Ectodermal cell (in vitro differentiated cells): Measurements from ENCODE around the gene NTHL1.
"Not testable (repeated sequence)": the region's sequence is repeated elsewhere in the genome, so short reads cannot be mapped to it uniquely, and the experiment has no call there.

Experiments
- H3K27ac ChIP-seq: 2 replicates; pipeline ENCODE4 v1.7.0; 2013; ENCODE audit warnings: mild to moderate bottlenecking, low read depth, low read length; ENCODE audit not compliant: insufficient read depth, poor library complexity, severe bottlenecking
- H3K27me3 ChIP-seq: 2 replicates; pipeline ENCODE4 v1.7.0; 2013; ENCODE audit warnings: mild to moderate bottlenecking, low read length; ENCODE audit not compliant: insufficient read depth, control insufficient read depth, poor library complexity, severe bottlenecking
- H3K36me3 ChIP-seq: one replicate; pipeline ENCODE4 v1.7.0; 2013; ENCODE audit warnings: low read length; ENCODE audit not compliant: control insufficient read depth, insufficient read depth
- H3K4me1 ChIP-seq: one replicate; pipeline ENCODE4 v1.7.0; 2013; ENCODE audit warnings: low read length; ENCODE audit not compliant: control insufficient read depth, insufficient read depth
- H3K4me3 ChIP-seq: 2 replicates; pipeline ENCODE4 v1.7.0; 2013; ENCODE audit warnings: low read depth, low read length, control low read depth; ENCODE audit not compliant: insufficient read depth
- H3K9me3 ChIP-seq: 2 replicates; pipeline ENCODE4 v1.7.0; 2013; ENCODE audit warnings: mild to moderate bottlenecking, low read length, moderate library complexity; ENCODE audit not compliant: control insufficient read depth
- WGBS, 2 experiments: methylation state at CpG; one replicate each; pipeline ENCODE4 v1.1.7; 2013; ENCODE audit warnings: missing lambda C conversion rate in 2 of 2; 5-methylcytosine and 5-hydroxymethylcytosine counted together

NTHL1 gene

DNA sequence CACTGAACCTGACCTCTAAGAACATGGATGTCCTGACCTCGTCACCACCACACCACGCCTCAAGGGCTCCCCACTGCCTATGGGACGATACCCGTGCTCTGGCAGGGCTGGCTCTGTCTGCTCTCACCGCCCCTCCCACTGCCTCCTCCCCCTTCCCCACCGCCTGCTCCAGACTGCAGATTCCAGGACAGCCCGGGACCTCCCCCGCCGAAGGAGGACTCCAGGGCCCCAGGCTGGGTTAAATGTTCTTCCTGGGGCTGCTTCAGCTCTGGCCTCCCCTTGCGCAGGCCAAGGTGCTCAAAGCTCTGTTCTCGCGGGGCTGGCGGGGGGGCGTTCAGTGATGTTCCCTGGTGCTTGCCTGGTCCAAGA lies 24.9 kb downstream of the NTHL1 start:
- H3K4me3 ChIP-seq: peak overlapping the region; percentile 32
- no peaks in the 10 kb centered on the region for H3K36me3 ChIP-seq
- H3K27me3 ChIP-seq: peaks cover 91% of the 10 kb centered on the region
- no peak overlapping the region for H3K27ac ChIP-seq
- WGBS, 2 experiments: 4% methylated on average over 14 of the region's 14 CpGs
- no peaks in the 10 kb centered on the region for H3K4me1 ChIP-seq
- H3K9me3 ChIP-seq: no peaks in the 10 kb centered on the region

DNA sequence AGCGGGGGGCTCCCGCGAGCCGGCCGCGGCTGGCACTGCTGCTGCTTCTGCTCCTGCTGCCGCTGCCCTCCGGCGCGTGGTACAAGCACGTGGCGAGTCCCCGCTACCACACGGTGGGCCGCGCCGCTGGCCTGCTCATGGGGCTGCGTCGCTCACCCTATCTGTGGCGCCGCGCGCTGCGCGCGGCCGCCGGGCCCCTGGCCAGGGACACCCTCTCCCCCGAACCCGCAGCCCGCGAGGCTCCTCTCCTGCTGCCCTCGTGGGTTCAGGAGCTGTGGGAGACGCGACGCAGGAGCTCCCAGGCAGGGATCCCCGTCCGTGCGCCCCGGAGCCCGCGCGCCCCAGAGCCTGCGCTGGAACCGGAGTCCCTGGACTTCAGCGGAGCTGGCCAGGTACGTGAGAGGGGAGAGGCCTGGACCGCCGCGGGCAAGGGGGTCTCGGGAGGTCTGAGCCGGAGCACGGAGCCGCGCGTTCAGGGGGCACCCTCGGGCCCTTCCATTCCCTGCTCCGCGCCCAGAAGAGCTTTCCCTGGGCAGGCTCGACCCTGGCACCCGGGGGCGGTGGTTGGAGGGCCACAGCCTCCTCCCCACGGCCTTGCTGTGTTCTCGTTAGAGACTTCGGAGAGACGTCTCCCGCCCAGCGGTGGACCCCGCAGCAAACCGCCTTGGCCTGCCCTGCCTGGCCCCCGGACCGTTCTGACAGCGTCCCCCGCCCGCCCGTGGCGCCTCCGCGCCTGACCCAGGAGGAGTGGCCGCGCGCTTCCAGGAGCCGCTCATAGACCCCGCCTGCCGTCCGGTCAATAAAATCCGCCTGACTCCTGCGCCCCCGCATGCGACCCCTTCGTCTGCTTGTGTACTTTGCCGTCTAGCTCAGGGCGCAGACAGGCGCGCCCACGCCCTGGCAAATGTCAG lies 27.5 kb downstream of the NTHL1 start:
- Histone ChIP-seq H3K27ac (no peak overlapping the region), H3K4me3 (peak overlapping the region; percentile 1), H3K27me3 (peaks cover 70% of the 10 kb centered on the region), H3K9me3 (no peaks in the 10 kb centered on the region), H3K4me1 (no peaks in the 10 kb centered on the region), H3K36me3 (no peaks in the 10 kb centered on the region)
- 3% methylated on average over 96 of the region's 96 CpGs for WGBS, 2 experiments

DNA sequence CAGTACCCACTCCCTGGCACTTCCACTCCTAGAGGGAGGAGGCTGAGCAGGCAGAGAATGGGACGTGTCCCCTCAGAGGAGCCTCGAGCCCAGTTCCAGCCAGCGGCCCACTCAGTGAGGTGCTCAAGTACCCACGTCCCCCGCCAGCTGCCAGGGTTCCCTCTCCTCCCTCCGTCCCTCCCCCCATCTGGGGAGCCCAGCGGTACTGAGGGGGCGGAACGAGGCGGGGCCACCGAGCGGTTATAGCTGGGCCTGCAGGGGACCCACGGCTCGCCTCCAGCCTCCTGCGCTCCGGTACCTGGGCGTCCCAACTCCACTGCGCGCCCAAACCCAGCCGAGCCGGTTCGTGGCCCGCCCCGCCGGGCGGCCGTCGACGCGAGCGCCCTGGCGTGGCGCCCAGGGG lies 28.1 kb downstream of the NTHL1 start, which contains the start of gene NPW:
TSS of gene NPW (plus strand) at position 268 of the 403 bp plus-strand sequence.
- Histone ChIP-seq H3K4me3 (peak within 1 kb of the TSS; percentile 1), H3K36me3 (no peaks in the 10 kb centered on the region), H3K4me1 (no peaks in the 10 kb centered on the region), H3K27me3 (peaks cover 65% of the 10 kb centered on the region), H3K9me3 (no peaks in the 10 kb centered on the region), H3K27ac (no peak within 1 kb of the TSS)
- WGBS, 2 experiments: 4 to 7% methylated on average over 33 of the region's 33 CpGs

DNA sequence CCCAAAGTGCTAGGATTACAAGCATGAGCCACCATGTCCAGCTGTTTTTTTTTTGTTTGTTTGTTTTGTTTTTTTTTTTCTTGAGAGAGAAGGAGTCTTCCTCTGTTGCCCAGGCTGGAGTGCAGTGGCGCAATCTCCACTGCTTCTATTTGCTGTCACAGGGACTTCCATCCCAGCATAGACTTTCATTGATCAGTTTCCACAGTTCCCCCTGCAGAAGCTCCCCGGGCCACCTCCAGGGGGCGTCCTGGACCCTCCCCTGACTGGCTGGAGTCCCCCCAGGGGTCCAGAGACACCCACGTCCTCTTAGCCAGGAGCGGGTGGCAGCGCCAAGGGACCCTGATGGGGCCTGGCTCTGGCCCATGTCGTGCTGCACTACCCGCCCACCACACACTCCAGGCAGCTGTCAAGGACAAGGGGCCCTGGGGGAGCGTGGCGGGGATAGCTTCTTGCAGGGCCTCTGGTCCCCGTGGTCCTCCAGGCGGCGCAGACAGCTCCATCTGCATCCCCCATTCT lies 31.2 kb downstream of the NTHL1 start:
- Histone ChIP-seq H3K27ac (no peak overlapping the region), H3K4me1 (no peaks in the 10 kb centered on the region), H3K4me3 (no peak overlapping the region), H3K36me3 (no peaks in the 10 kb centered on the region), H3K9me3 (no peaks in the 10 kb centered on the region), H3K27me3 (peaks cover 40% of the 10 kb centered on the region)
- whole genome bisulfite sequencing, 2 experiments: 54 to 55% methylated on average over 13 of the region's 13 CpGs

- Histone ChIP-seq H3K27me3 (peaks cover 34% of the 10 kb centered on the region), H3K4me3 (no peak overlapping the region), H3K27ac (no peak overlapping the region), H3K4me1 (no peaks in the 10 kb centered on the region), H3K9me3 (no peaks in the 10 kb centered on the region), H3K36me3 (no peaks in the 10 kb centered on the region)
- WGBS, 2 experiments: 92 to 93% methylated on average over 7 of the region's 7 CpGs
These were observed 31.8 kb downstream of the NTHL1 start for GRCh38 chr16:2015947-2016208.

DNA sequence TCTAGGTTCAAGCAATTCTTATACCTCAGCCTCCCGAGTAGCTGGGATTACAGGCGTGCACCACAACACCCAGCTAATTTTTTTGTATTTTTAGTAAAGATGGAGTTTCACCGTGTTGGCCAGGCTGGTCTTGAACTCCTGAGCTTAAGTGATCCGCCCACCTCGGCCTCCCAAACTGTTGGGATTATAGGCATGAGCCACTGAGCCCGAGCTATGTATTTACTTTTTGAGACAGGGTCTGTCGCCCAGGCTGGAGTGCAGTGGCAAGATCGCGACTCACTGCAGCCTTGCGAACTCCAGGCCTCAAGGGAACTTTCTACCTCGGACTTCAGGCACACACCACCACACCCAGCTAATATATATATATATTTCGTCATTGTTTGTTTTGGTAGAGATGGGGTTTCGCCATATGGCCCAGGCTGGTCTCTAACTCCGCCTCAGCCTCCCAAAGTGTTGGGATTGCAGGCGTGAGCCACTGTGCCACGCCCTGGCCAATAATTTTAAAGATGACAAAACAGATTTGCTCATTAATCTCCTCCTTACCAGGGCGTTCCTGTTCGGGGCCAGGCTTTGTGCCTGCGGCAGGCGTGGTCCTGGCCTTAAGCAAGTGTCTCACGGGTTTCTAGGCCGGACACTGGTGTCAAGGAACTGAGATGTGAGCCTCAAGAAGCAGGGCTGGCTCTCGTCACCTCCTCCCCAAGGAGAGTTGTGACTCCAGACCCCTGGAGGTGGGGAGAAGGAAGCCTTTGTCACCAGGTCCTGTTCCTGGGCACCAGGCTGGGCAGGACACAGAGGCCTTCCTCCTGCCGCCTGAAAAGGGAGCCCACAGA lies 32.3 kb downstream of the NTHL1 start:
- H3K27ac ChIP-seq: no peak overlapping the region
- WGBS, 2 experiments: 91% methylated on average over 22 to 24 of the region's 24 CpGs
- no peak overlapping the region for H3K4me3 ChIP-seq

DNA sequence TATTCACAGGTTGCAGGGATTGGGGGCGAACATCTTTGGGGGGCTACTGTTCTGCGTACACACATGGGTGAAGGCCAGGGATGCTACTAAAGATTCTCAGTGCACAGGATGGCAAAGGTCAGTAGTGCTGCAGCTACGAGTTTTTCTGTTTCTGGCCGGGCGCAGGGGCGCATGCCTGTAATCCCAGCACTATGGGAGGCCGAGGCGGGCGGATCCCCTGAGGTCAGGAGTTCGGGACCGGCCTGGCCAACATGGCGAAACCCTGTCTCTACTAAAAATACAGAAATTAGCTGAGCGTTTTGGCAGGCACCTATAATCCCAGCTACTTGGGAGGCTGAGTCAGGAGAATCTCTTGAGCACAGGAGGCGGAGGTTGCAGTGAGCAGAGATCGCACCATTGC lies 34.1 kb downstream of the NTHL1 start:
- WGBS, 2 experiments: 91 to 94% methylated on average over 15 of the region's 15 CpGs
- Histone ChIP-seq H3K36me3 (no peaks in the 10 kb centered on the region), H3K4me3 (no peak overlapping the region), H3K27ac (no peak overlapping the region), H3K27me3 (peaks cover 10% of the 10 kb centered on the region), H3K4me1 (peaks cover 5% of the 10 kb centered on the region), H3K9me3 (no peaks in the 10 kb centered on the region)

More for the DNA sequence above, 32.3 kb downstream of the NTHL1 start:
- peaks cover 28% of the 10 kb centered on the region for H3K27me3 ChIP-seq
- no peaks in the 10 kb centered on the region for H3K9me3 ChIP-seq
- peaks cover 1% of the 10 kb centered on the region for H3K4me1 ChIP-seq
- H3K36me3 ChIP-seq: no peaks in the 10 kb centered on the region

DNA sequence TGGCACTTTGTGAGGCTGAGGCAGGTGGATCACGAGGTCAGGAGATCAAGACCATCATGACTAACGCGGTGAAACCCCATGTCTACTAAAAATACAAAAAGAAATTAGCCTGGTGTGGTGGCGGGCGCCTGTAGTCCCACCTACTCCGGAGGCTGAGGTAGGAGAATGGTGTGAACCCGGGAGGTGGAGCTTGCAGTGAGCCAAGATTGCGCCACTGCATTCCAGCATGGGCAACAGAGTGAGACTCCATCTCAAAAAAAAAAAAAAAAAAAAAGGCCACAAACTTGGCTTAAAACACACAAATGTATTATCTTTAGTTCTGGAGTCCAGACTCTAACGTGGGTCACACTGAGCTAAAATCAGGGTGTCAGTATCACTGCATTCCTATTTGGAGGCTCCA lies 35.9 kb downstream of the NTHL1 start:
- WGBS, 2 experiments: 88 to 92% methylated on average over 9 of the region's 9 CpGs
- not testable (repeated sequence) for H3K36me3 ChIP-seq, H3K27ac ChIP-seq, H3K4me3 ChIP-seq, H3K9me3 ChIP-seq, H3K27me3 ChIP-seq
- peaks cover 18% of the 10 kb centered on the region for H3K4me1 ChIP-seq

DNA sequence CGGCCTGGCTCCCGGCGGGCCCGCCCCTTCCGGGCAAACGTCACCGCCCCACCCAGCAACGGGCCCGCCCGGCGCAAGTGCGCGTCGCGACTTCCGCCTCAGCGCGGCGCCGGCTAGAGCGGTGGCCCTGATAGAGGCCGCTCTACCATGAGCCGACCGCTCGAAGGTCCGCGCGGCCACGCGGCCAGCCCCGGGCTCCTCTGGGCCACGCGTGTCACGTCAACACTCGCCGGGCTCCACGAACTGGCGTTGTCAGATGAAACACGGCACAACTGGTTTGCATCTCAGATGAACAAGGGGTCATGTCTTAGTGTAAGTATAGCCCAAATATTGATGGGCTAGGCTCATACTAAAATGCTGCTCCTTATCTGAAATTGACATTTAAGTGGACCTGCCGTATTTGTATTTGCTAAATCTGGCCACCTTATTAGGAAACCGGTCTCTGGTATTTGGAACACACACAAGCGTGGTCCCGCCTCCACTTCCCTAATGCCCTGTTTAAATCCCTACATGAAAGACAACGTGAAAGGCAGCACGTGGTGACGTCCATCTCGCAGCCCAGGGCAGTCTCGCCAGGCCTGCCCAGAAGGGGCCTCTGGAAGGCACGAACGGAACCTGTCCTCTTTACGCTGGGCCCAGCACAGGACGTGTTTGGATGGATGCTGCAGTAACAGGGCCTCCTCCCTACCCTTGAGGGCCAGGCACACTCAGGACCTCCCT lies 37.7 kb downstream of the NTHL1 start, which contains the start of gene ZNF598:
TSS of gene ZNF598 (minus strand) at position 31 of the 720 bp plus-strand sequence.
- whole genome bisulfite sequencing, 2 experiments: 4% methylated on average over 52 of the region's 52 CpGs
- H3K9me3 ChIP-seq: no peaks in the 10 kb centered on the region
- H3K4me3 ChIP-seq: peak within 1 kb of the TSS; percentile 95
- peak within 1 kb of the TSS; percentile 42 for H3K27ac ChIP-seq
- no peaks in the 10 kb centered on the region for H3K27me3 ChIP-seq
- H3K4me1 ChIP-seq: peaks cover 25% of the 10 kb centered on the region
- H3K36me3 ChIP-seq: no peaks in the 10 kb centered on the region
